ENCODE results near the gene SSBP3.

DNA sequence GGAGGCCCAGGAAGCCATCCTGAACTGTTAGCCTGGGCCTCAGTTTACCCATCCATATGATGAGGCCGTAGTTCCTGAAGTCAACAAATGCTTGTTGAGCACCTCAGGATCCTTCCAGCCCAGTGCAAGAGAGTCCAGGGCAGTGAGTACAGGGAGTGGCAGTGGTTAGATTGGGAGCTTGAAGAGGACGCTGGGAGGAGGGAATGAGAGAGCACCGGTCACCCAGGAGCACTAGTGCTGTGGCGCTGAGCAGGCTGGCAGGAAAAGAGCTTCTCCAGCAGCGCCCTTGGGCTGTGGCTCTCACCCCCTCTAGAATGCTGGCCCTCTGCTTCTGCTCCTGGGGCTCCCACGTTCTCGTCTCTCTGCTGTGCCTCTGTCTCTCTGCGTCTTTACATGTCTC, 10.2 kb upstream of the SSBP3 start:
- TF ChIP-seq, protein P1, sequence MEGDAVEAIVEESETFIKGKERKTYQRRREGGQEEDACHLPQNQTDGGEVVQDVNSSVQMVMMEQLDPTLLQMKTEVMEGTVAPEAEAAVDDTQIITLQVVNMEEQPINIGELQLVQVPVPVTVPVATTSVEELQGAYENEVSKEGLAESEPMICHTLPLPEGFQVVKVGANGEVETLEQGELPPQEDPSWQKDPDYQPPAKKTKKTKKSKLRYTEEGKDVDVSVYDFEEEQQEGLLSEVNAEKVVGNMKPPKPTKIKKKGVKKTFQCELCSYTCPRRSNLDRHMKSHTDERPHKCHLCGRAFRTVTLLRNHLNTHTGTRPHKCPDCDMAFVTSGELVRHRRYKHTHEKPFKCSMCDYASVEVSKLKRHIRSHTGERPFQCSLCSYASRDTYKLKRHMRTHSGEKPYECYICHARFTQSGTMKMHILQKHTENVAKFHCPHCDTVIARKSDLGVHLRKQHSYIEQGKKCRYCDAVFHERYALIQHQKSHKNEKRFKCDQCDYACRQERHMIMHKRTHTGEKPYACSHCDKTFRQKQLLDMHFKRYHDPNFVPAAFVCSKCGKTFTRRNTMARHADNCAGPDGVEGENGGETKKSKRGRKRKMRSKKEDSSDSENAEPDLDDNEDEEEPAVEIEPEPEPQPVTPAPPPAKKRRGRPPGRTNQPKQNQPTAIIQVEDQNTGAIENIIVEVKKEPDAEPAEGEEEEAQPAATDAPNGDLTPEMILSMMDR (IDR thresholded peaks at IDR 0.05; ENCODE audit: borderline replicate concordance, extremely low read depth, low read length, poor library complexity, severe bottlenecking) = no peak
- TF ChIP-seq EZH2 (IDR thresholded peaks at IDR 0.05; ENCODE audit: borderline replicate concordance, low read depth, low read length, severe bottlenecking) = no peak

All from DND-41 (cell line).